Measurements from ENCODE around the gene RPP40. TPM values are rescaled to one million over a fixed set of nuclear protein-coding genes. Genes with fewer than 3 reads are reported as not detected.

The RPP40 gene
- total RNA-seq, 4 donors from 2014 or later, result 5.1 to 16.4 (median 12.2) TPM

- in situ Hi-C loops (cut with MboI; ENCODE audit: low sequenced_read_pairs in 4 of 4), result no loop called here
- intact Hi-C loops (cut with DNase I; ENCODE audit: low total_unique reads), result loop anchor here (10.0 kb wide), 1 partner anchor 716 kb away; no protein-coding TSS in a partner anchor
- no peaks in the 10 kb centered on the region for H3K36me3 ChIP-seq
- H3K27me3 ChIP-seq, result no peaks in the 10 kb centered on the region
- H3K4me1 ChIP-seq, result no peaks in the 10 kb centered on the region
- no peak overlapping the region for H3K4me3 ChIP-seq
- no peak for TF ChIP-seq POLR2A (IDR thresholded peaks at IDR 0.05)
- TF ChIP-seq CTCF (IDR thresholded peaks at IDR 0.05 in 4 of 5, conservative IDR thresholded peaks at IDR 0.05 in 1 of 5), result no peak
- no peak overlapping the region for H3K27ac ChIP-seq
- DNase-seq (no peak), ATAC-seq (no peak)
- H3K9me3 ChIP-seq, result no peaks in the 10 kb centered on the region
Observed at GRCh38 chr6:5031150-5031549, 27.3 kb upstream of the RPP40 start.

- ATAC-seq (peak; percentile 38 to 79), DNase-seq (peak; percentile 38 to 80)
- Histone ChIP-seq H3K4me3 (no peak overlapping the region), H3K27ac (no peak overlapping the region), H3K9me3 (no peaks in the 10 kb centered on the region), H3K36me3 (no peaks in the 10 kb centered on the region), H3K4me1 (peaks cover 0 to under 1% of the 10 kb centered on the region in 2 donors), H3K27me3 (no peaks in the 10 kb centered on the region)
- TF ChIP-seq CTCF (IDR thresholded peaks at IDR 0.05 in 4 of 5, conservative IDR thresholded peaks at IDR 0.05 in 1 of 5), result peak; percentile 38 to 67 (median 53)
- TF ChIP-seq POLR2A (IDR thresholded peaks at IDR 0.05), result no peak
- intact Hi-C loops (cut with DNase I; ENCODE audit: low total_unique reads), result loop anchor here (10.0 kb wide), 1 partner anchor 716 kb away; no protein-coding TSS in a partner anchor
- in situ Hi-C loops (cut with MboI; ENCODE audit: low sequenced_read_pairs in 4 of 4), result no loop called here
Observed at GRCh38 chr6:5030596-5031136, 26.8 kb upstream of the RPP40 start.

- Histone ChIP-seq H3K4me3 (no peak overlapping the region), H3K36me3 (no peaks in the 10 kb centered on the region), H3K4me1 (peaks cover 0 to 4% of the 10 kb centered on the region in 2 donors), H3K27ac (no peak overlapping the region), H3K9me3 (no peaks in the 10 kb centered on the region), H3K27me3 (no peaks in the 10 kb centered on the region)
- DNase-seq (no peak), ATAC-seq (no peak)
- intact Hi-C loops (cut with DNase I; ENCODE audit: low total_unique reads), result loop anchor here (10.0 kb wide), 1 partner anchor 715 kb away; no protein-coding TSS in a partner anchor
- in situ Hi-C loops (cut with MboI; ENCODE audit: low sequenced_read_pairs in 4 of 4), result no loop called here
- TF ChIP-seq POLR2A (IDR thresholded peaks at IDR 0.05) (no peak), CTCF (IDR thresholded peaks at IDR 0.05 in 4 of 5, conservative IDR thresholded peaks at IDR 0.05 in 1 of 5) (no peak)
Observed at GRCh38 chr6:5029609-5030008, 25.8 kb upstream of the RPP40 start.

GRCh38 chr6:5028921-5029320, 25.1 kb upstream of the RPP40 start:
- in situ Hi-C loops (cut with MboI; ENCODE audit: low sequenced_read_pairs in 4 of 4), result no loop called here

More at GRCh38 chr6:5028921-5029320, 25.1 kb upstream of the RPP40 start:
- H3K4me3 ChIP-seq, result no peak overlapping the region
- no peaks in the 10 kb centered on the region for H3K9me3 ChIP-seq
- H3K27me3 ChIP-seq, result no peaks in the 10 kb centered on the region
- TF ChIP-seq CTCF (IDR thresholded peaks at IDR 0.05 in 4 of 5, conservative IDR thresholded peaks at IDR 0.05 in 1 of 5) (no peak), POLR2A (IDR thresholded peaks at IDR 0.05) (no peak)
- intact Hi-C loops (cut with DNase I; ENCODE audit: low total_unique reads), result no loop called here
- peaks cover 0 to 4% of the 10 kb centered on the region in 2 donors for H3K4me1 ChIP-seq
- ATAC-seq (no peak), DNase-seq (no peak)
- no peak overlapping the region for H3K27ac ChIP-seq
- no peaks in the 10 kb centered on the region for H3K36me3 ChIP-seq

All from gastrocnemius medialis (tissue), 4 donors.